Panc1 (cell line): ENCODE data around the gene MTA2. TPM values are rescaled to one million over a fixed set of nuclear protein-coding genes. Genes with fewer than 3 reads are reported as not detected.
"Not testable (repeated sequence)": the region's sequence is repeated elsewhere in the genome, so short reads cannot be mapped to it uniquely, and the experiment has no call there.

Experiments used
- ATAC-seq: fragments of 200-7000 bp; cut with Tn5 transposase; 2 replicates; pipeline ENCODE4 v1.9.1; 2020; ENCODE audit warnings: mild to moderate bottlenecking, moderate library complexity
- BruUV-seq: library from RNA; stranded (reverse); fragments of 400-500 nt; replicated peaks from 2 replicates; lab custom pipeline; 2021; lab: Mats Ljungman, UMichigan
- CTCF ChIA-PET: fragments of 300-600 bp; sonication (Branson Sonifier 250); formaldehyde crosslinking; loops from one replicate; lab custom pipeline; 2022; ENCODE audit warnings: antibody characterized with exemption; lab: Charles Lee
- POLR2A ChIA-PET: fragments of 300-600 bp; sonication (Branson Sonifier 250); formaldehyde crosslinking; loops from one replicate; lab custom pipeline; 2022; ENCODE audit warnings: antibody characterized with exemption; lab: Charles Lee
- DNase-seq: peaks from one replicate; pipeline ENCODE4 v3.0.0-alpha.2; 2010; ENCODE audit warnings: low read depth, low spot score
- H3K27ac ChIP-seq: 2 replicates; pipeline ENCODE4 v1.5.1; 2011; ENCODE audit warnings: mild to moderate bottlenecking, low read length, inconsistent platforms
- H3K27me3 ChIP-seq: fragments of 200-500 bp; sonication (Bioruptor generic); 2 replicates; pipeline ENCODE4 v1.6.0; 2014; ENCODE audit warnings: low read length, inconsistent platforms; ENCODE audit not compliant: control insufficient read depth, insufficient read depth
- H3K36me3 ChIP-seq: fragments of 200-500 bp; sonication (Bioruptor generic); 2 replicates; pipeline ENCODE4 v1.5.1; 2014; ENCODE audit warnings: inconsistent platforms, mild to moderate bottlenecking, low read length, moderate library complexity; ENCODE audit not compliant: control insufficient read depth, insufficient read depth
- H3K4me1 ChIP-seq: 2 replicates; pipeline ENCODE4 v1.5.1; 2011; ENCODE audit warnings: inconsistent platforms, mild to moderate bottlenecking, low read length, moderate library complexity; ENCODE audit not compliant: control insufficient read depth, insufficient read depth
- H3K4me3 ChIP-seq, 2 experiments: 2 replicates each; pipeline ENCODE4 v1.5.1; 2011 to 2012; ENCODE audit warnings: low read depth in 2 of 2, low read length in 2 of 2, mild to moderate bottlenecking in 2 of 2, inconsistent platforms in 1 of 2, moderate library complexity in 1 of 2
- H3K9me3 ChIP-seq: fragments of 200-500 bp; sonication (Bioruptor generic); 2 replicates; pipeline ENCODE4 v1.5.1; 2014; ENCODE audit warnings: low read depth, mild to moderate bottlenecking, inconsistent platforms, low read length, moderate library complexity; ENCODE audit not compliant: control insufficient read depth, insufficient read depth
- POLR2AphosphoS5 ChIP-seq: IDR thresholded peaks from 2 replicates; pipeline ENCODE4 v1.6.1; 2012; ENCODE audit warnings: mild to moderate bottlenecking, low read depth, low read length, moderate library complexity
- REST ChIP-seq, 2 experiments: IDR thresholded peaks; 2 replicates each; pipeline ENCODE4 v1.6.1; 2011 to 2012; ENCODE audit warnings: low read depth in 2 of 2, control low read depth in 1 of 2, low read length in 1 of 2, mild to moderate bottlenecking in 1 of 2, moderate library complexity in 1 of 2; ENCODE audit not compliant: insufficient read depth in 1 of 2
- SIN3A ChIP-seq: IDR thresholded peaks from 2 replicates; pipeline ENCODE4 v1.6.1; 2012; ENCODE audit warnings: low read depth, mild to moderate bottlenecking, low read length, moderate library complexity, borderline replicate concordance; ENCODE audit not compliant: insufficient read depth
- TCF7L2 ChIP-seq: IDR thresholded peaks from 2 replicates; pipeline ENCODE4 v1.6.1; 2011; ENCODE audit warnings: mild to moderate bottlenecking, low read depth, low read length, inconsistent platforms
- in situ Hi-C: cut with HindIII; loops from 2 replicates; pipeline ENCODE4 v1.10.0; 2016; ENCODE audit warnings: low sequenced_read_pairs, low pct_unique_long_range_greater_than_20kb
- intact Hi-C: fragments of 100-400 bp; cut with micrococcal nuclease; formaldehyde crosslinking; loops from one replicate; pipeline ENCODE4 v1.10.0; 2022; ENCODE audit not compliant: unreplicated experiment
- total RNA-seq: library from RNA; stranded (reverse); gene quantifications from one replicate; pipeline ENCODE4 v1.2.1, GENCODE V29; 2021; ENCODE audit not compliant: unreplicated experiment
- TF ChIP-seq, protein P1 (sequence below): fragments of 450-650 bp; IDR thresholded peaks from 2 replicates; pipeline ENCODE4 v1.5.1; 2017; ENCODE audit warnings: mild to moderate bottlenecking

MTA2 gene
- total RNA-seq, 1 experiment from 2014 or later = 163 TPM

DNA sequence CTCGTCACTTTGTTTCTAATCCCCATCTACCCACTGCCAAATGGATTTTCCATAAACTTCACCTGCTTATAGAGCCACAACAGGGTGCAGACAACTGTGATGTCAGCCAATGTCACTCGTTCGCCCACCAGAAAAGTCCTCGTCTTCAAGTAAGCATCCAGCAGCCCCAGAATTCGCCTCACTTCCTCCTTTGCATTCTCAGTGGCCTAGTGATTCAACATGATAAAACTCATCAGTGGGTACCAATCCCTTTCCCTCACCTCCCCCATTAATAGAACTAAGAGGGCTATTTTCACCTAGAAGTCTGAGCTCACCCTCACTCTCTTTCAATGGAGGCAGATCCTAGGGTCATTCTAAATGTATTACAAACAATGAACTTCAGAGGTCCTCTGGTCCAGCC lies 30.8 kb downstream of the MTA2 start:
- BruUV-seq, DNase-seq, intact Hi-C loops, H3K4me3 ChIP-seq, CTCF ChIA-PET, H3K27me3 ChIP-seq, in situ Hi-C loops, H3K9me3 ChIP-seq, ATAC-seq: not testable (repeated sequence)
- Histone ChIP-seq H3K4me1 (peaks cover 42% of the 10 kb centered on the region), H3K27ac (peak overlapping the region; percentile 99; the same call in 1 of the 2 replicates), H3K36me3 (peaks cover 42% of the 10 kb centered on the region)
- POLR2A ChIA-PET = interaction anchor here (0.6 to 1.1 kb wide), 2 partner anchors 12 to 18 kb away, joined by 4 read pairs; no protein-coding TSS in a partner anchor

DNA sequence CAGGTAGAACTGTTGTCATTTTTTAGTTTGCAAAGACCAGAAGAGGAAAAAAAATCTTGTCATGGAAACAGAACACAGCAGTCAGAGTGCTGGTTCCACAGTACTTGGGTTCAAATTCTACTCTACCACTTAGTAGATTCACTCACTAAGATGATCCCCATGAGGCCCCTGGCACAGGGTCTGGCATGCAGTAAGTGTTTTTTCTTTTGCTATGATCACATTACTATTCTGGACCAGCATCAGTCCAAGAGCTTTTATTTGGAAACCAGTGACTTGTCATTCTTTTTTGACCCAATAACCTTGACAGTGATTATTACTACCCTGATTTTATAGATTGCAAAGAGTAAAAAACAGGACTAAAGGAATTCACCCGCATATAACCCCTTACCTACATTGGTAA lies 32.1 kb downstream of the MTA2 start:
- Histone ChIP-seq H3K36me3 (peaks cover 43% of the 10 kb centered on the region), H3K27ac (no peak overlapping the region; the same call in 1 of the 2 replicates), H3K4me3 (no peak overlapping the region), H3K9me3 (no peaks in the 10 kb centered on the region), H3K27me3 (no peaks in the 10 kb centered on the region), H3K4me1 (peaks cover 37% of the 10 kb centered on the region)
- ATAC-seq = no peak
- intact Hi-C loops (no loop called here), in situ Hi-C loops (no loop called here)
- no peak for DNase-seq
- TF ChIP-seq, protein P1, sequence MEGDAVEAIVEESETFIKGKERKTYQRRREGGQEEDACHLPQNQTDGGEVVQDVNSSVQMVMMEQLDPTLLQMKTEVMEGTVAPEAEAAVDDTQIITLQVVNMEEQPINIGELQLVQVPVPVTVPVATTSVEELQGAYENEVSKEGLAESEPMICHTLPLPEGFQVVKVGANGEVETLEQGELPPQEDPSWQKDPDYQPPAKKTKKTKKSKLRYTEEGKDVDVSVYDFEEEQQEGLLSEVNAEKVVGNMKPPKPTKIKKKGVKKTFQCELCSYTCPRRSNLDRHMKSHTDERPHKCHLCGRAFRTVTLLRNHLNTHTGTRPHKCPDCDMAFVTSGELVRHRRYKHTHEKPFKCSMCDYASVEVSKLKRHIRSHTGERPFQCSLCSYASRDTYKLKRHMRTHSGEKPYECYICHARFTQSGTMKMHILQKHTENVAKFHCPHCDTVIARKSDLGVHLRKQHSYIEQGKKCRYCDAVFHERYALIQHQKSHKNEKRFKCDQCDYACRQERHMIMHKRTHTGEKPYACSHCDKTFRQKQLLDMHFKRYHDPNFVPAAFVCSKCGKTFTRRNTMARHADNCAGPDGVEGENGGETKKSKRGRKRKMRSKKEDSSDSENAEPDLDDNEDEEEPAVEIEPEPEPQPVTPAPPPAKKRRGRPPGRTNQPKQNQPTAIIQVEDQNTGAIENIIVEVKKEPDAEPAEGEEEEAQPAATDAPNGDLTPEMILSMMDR = no peak
- CTCF ChIA-PET = no interaction called here
- BruUV-seq = no TSS peak
- POLR2A ChIA-PET = interaction anchor here (1.1 kb wide), 1 partner anchor 11 kb away, joined by 4 read pairs; no protein-coding TSS in a partner anchor

- in situ Hi-C loops = no loop called here
- BruUV-seq = no TSS peak
- POLR2A ChIA-PET = interaction anchor here (0.7 kb wide), 1 partner anchor 24 kb away, joined by 9 read pairs; no protein-coding TSS in a partner anchor
These were observed 34.5 kb downstream of the MTA2 start for GRCh38 chr11:62567018-62567633.

More at GRCh38 chr11:62567018-62567633, 34.5 kb downstream of the MTA2 start:
- TF ChIP-seq TCF7L2 (no peak), SIN3A (no peak), POLR2AphosphoS5 (no peak), REST (IDR thresholded peaks at IDR 0.05; ENCODE audit: insufficient read depth in 1 of 2, low read depth in 2 of 2, low read length in 1 of 2) (no peak)
- TF ChIP-seq, protein P1 = no peak
- H3K27me3 ChIP-seq = no peaks in the 10 kb centered on the region
- peaks cover 34% of the 10 kb centered on the region for H3K36me3 ChIP-seq
- DNase-seq = no peak
- no peak overlapping the region for H3K4me3 ChIP-seq
- CTCF ChIA-PET = no interaction called here
- no peak for ATAC-seq
- peaks cover 52% of the 10 kb centered on the region for H3K4me1 ChIP-seq
- H3K9me3 ChIP-seq = no peaks in the 10 kb centered on the region
- peak overlapping the region; percentile 36; the same call in 1 of the 2 replicates for H3K27ac ChIP-seq
- intact Hi-C loops = no loop called here
